OCI-LY1 (cell line): ENCODE measurements around the gene CYP17A1.

Source experiments
- H2AFZ ChIP-seq: fragments of 200-600 bp; sonication (generic), shearing (Covaris generic); 2 replicates; pipeline ENCODE4 v1.6.0; 2014; ENCODE audit warnings: antibody characterized with exemption, mild to moderate bottlenecking, low read length
- H3F3A ChIP-seq: fragments of 200-600 bp; sonication (generic), shearing (Covaris generic); 2 replicates; pipeline ENCODE4 v1.6.0; 2014; ENCODE audit warnings: mild to moderate bottlenecking, antibody characterized with exemption, low read length, moderate library complexity; ENCODE audit not compliant: insufficient read depth
- H3K27ac ChIP-seq: fragments of 200-600 bp; sonication (generic); 2 replicates; pipeline ENCODE4 v1.5.1; 2014; ENCODE audit warnings: low read length, mixed run types, mild to moderate bottlenecking, low read depth; ENCODE audit not compliant: poor library complexity, severe bottlenecking
- H3K27me3 ChIP-seq: fragments of 200-600 bp; sonication (generic); 2 replicates; pipeline ENCODE4 v1.6.0; 2014; ENCODE audit warnings: antibody characterized with exemption, mild to moderate bottlenecking, low read length, moderate library complexity; ENCODE audit not compliant: insufficient read depth
- H3K36me3 ChIP-seq: fragments of 200-600 bp; sonication (generic); 2 replicates; pipeline ENCODE4 v1.6.1; 2014; ENCODE audit warnings: mild to moderate bottlenecking, antibody characterized with exemption, low read length, moderate library complexity, mixed read lengths; ENCODE audit not compliant: insufficient read depth
- H3K4me1 ChIP-seq: fragments of 200-600 bp; sonication (generic); 2 replicates; pipeline ENCODE4 v1.5.1; 2014; ENCODE audit warnings: mild to moderate bottlenecking, low read length, moderate library complexity; ENCODE audit not compliant: insufficient read depth, severe bottlenecking
- H3K4me2 ChIP-seq: fragments of 200-600 bp; sonication (generic), shearing (Covaris generic); 2 replicates; pipeline ENCODE4 v1.6.1; 2014; ENCODE audit warnings: low read length
- H3K4me3 ChIP-seq: fragments of 200-600 bp; sonication (generic); 2 replicates; pipeline ENCODE4 v1.5.1; 2014; ENCODE audit warnings: low read length, low read depth, mild to moderate bottlenecking, mixed read lengths; ENCODE audit not compliant: poor library complexity, severe bottlenecking
- H3K79me2 ChIP-seq: fragments of 200-600 bp; shearing (Covaris generic); 2 replicates; pipeline ENCODE4 v1.6.1; 2016; ENCODE audit warnings: mixed run types, low read length, mixed read lengths; ENCODE audit not compliant: insufficient read depth
- H3K9ac ChIP-seq: fragments of 200-600 bp; sonication (generic), shearing (Covaris generic); 2 replicates; pipeline ENCODE4 v1.6.1; 2014; ENCODE audit warnings: mild to moderate bottlenecking, low read length, mixed read lengths
- H3K9me2 ChIP-seq: fragments of 200-600 bp; sonication (generic), shearing (Covaris generic); 2 replicates; pipeline ENCODE4 v1.6.1; 2014; ENCODE audit warnings: low read depth, mild to moderate bottlenecking, low read length, mixed read lengths
- H3K9me3 ChIP-seq: fragments of 200-600 bp; shearing (Covaris generic); 2 replicates; pipeline ENCODE4 v1.6.1; 2014; ENCODE audit warnings: low read length, mixed read lengths
- H4K20me1 ChIP-seq: fragments of 200-600 bp; sonication (generic), shearing (Covaris generic); 2 replicates; pipeline ENCODE4 v1.6.0; 2016; ENCODE audit warnings: mild to moderate bottlenecking, low read length; ENCODE audit not compliant: insufficient read depth
- EZH2 ChIP-seq: fragments of 200-600 bp; sonication (generic), shearing (Covaris generic); IDR thresholded peaks from 2 replicates; pipeline ENCODE4 v1.8.0; 2017; ENCODE audit warnings: borderline replicate concordance, mixed run types, mild to moderate bottlenecking, antibody characterized with exemption, low read length, moderate library complexity, mixed read lengths
- TF ChIP-seq, protein P1 (sequence below): fragments of 200-600 bp; sonication (generic), shearing (Covaris generic); IDR thresholded peaks from 2 replicates; pipeline ENCODE4 v1.5.1; 2017; ENCODE audit warnings: mild to moderate bottlenecking, antibody characterized with exemption, low read length, moderate library complexity, mixed read lengths

The CYP17A1 gene

DNA sequence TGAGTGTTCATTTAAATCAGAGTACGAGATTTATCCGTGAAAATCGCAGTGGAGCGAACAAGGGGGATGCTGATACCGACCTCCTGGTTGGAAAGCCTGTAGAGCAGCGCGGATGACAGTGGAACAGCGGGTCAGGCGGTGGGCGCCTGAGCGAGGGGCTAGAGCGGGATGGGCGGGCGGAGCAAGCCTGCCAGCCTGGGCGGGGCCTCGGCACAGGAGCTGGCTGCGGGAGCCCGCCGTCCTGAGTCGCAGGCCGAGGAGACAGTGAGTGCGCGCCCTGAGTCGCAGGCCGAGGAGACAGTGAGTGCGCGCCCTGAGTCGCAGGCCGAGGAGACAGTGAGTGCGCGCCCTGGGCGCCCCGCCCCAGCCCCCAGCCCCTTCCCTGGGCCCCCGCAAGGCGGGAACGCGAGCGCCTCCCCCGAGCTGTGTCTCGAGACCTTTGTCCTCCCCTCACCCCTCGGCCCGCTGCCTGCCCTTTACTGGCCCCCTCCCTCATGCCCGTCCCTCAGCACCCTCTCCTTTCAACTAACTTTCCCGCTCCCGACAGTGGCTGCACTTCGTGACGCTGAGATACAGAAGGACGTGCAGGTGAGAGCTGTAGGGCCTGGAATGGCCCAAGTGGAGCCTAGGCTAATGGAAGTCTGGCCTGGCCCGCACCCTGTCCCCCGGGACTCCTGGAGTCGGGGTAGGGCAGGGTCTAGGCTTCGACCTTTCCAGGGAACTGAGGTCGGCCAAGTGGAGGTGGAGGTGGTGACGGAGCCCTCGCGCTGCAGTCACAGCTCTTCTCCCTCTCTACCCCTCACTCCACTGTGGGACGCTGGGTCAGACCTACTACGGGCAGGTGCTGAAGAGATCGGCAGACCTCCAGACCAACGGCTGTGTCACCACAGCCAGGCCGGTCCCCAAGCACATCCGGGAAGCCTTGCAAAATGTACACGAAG lies 32.3 kb upstream of the CYP17A1 start, which contains the start of gene AS3MT:
TSS of gene AS3MT (plus strand) at position 213 of the 941 bp plus-strand sequence. CDS start at position 336, 123 bp downstream.
- Histone ChIP-seq H3K4me3 (no peak within 1 kb of the TSS), H3F3A (no peaks in the 10 kb centered on the region), H3K4me2 (no peak within 1 kb of the TSS), H3K9ac (no peak within 1 kb of the TSS), H3K36me3 (no peaks in the 10 kb centered on the region), H4K20me1 (no peaks in the 10 kb centered on the region), H3K9me2 (no peaks in the 10 kb centered on the region), H2AFZ (no peak within 1 kb of the TSS), H3K27ac (no peak within 1 kb of the TSS), H3K27me3 (no peaks in the 10 kb centered on the region), H3K79me2 (no peaks in the 10 kb centered on the region), H3K9me3 (no peaks in the 10 kb centered on the region), H3K4me1 (no peaks in the 10 kb centered on the region)
- TF ChIP-seq, protein P1, sequence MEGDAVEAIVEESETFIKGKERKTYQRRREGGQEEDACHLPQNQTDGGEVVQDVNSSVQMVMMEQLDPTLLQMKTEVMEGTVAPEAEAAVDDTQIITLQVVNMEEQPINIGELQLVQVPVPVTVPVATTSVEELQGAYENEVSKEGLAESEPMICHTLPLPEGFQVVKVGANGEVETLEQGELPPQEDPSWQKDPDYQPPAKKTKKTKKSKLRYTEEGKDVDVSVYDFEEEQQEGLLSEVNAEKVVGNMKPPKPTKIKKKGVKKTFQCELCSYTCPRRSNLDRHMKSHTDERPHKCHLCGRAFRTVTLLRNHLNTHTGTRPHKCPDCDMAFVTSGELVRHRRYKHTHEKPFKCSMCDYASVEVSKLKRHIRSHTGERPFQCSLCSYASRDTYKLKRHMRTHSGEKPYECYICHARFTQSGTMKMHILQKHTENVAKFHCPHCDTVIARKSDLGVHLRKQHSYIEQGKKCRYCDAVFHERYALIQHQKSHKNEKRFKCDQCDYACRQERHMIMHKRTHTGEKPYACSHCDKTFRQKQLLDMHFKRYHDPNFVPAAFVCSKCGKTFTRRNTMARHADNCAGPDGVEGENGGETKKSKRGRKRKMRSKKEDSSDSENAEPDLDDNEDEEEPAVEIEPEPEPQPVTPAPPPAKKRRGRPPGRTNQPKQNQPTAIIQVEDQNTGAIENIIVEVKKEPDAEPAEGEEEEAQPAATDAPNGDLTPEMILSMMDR, result no peak
- no peak for TF ChIP-seq EZH2

DNA sequence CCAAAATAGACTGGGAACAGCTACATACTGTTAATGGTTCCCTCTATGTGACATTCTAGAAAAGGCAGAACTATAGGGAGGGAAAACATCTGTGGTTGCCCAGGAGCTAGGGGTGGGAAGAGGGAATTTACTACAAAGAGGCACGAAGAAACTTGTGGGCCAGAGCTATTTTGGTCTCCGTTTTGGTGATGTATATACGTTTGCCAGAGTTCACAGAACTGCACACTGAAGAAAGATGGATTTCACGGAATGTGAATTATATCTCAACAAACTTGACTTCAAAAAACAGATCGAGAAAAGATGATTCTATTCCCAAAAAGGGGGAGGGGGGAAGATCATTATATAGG lies 31.7 kb upstream of the CYP17A1 start:
- H3K9me2 ChIP-seq, result no peaks in the 10 kb centered on the region
- H3K4me1 ChIP-seq, result no peaks in the 10 kb centered on the region
- H4K20me1 ChIP-seq, result no peaks in the 10 kb centered on the region
- no peak overlapping the region for H3K9ac ChIP-seq
- H3K79me2 ChIP-seq, result no peaks in the 10 kb centered on the region
- no peak overlapping the region for H3K4me2 ChIP-seq
- no peaks in the 10 kb centered on the region for H3F3A ChIP-seq
- H3K4me3 ChIP-seq, result no peak overlapping the region
- H3K36me3 ChIP-seq, result no peaks in the 10 kb centered on the region
- no peak overlapping the region for H3K27ac ChIP-seq
- H2AFZ ChIP-seq, result no peak overlapping the region
- no peaks in the 10 kb centered on the region for H3K9me3 ChIP-seq
- no peaks in the 10 kb centered on the region for H3K27me3 ChIP-seq
- no peak for TF ChIP-seq EZH2
- TF ChIP-seq, protein P1, result no peak

DNA sequence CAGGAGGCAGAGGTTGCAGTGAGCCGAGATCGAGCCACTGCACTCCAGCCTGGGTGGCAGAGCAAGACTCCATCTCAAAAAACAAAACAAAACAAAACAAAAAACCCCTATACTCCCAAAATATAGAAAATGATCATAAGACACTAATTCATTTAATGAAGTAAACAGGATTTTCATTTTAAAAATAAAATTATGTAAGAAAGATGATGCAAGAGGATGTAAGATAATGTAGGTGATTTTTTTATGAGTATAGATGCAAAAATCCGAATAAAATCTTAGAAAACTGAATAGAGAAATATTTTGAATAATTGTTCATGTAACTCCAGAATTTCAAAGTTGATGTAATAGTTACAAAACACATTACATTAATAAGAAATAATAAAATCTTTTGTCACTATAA lies 28.4 kb upstream of the CYP17A1 start:
- no peak for TF ChIP-seq EZH2
- TF ChIP-seq, protein P1, result no peak
- H3K4me1 ChIP-seq, result no peaks in the 10 kb centered on the region
- H3K36me3 ChIP-seq, result no peaks in the 10 kb centered on the region
- no peaks in the 10 kb centered on the region for H4K20me1 ChIP-seq
- H3K9ac ChIP-seq, result no peak overlapping the region
- no peak overlapping the region for H3K27ac ChIP-seq
- no peaks in the 10 kb centered on the region for H3K9me3 ChIP-seq
- no peaks in the 10 kb centered on the region for H3K9me2 ChIP-seq
- H2AFZ ChIP-seq, result no peak overlapping the region
- H3K27me3 ChIP-seq, result no peaks in the 10 kb centered on the region
- H3F3A ChIP-seq, result no peaks in the 10 kb centered on the region
- no peak overlapping the region for H3K4me2 ChIP-seq
- no peaks in the 10 kb centered on the region for H3K79me2 ChIP-seq
- no peak overlapping the region for H3K4me3 ChIP-seq
